K562 (cell line): ENCODE data around the gene RUNX3. TPM values are rescaled to one million over a fixed set of nuclear protein-coding genes. Genes with fewer than 3 reads are reported as not detected.
A peak's percentile ranks its signal among the peaks of the same experiment; 100 is the strongest.

Experiments used
- ATAC-seq: fragments of 200-7000 bp; cut with Tn5 transposase; 3 replicates; pipeline ENCODE4 v1.9.1; 2020; ENCODE audit warnings: moderate library complexity
- BruUV-seq: library from RNA; stranded (reverse); fragments of 400-500 nt; replicated peaks from 2 replicates; lab custom pipeline; 2021; lab: Mats Ljungman, UMichigan
- CTCF ChIA-PET: fragments of 300-600 bp; formaldehyde crosslinking; extraction: SDS; loops from one replicate; lab custom pipeline; 2021; ENCODE audit warnings: low intra/inter-chr PET ratio; lab: Yijun Ruan, JAX
- POLR2A ChIA-PET: fragments of 300-600, 350-650 bp; sonication (Branson Sonifier 250); formaldehyde crosslinking; extraction: SDS; loops from one replicate; lab custom pipeline; 2021; ENCODE audit warnings: antibody characterized with exemption, inconsistent platforms; lab: Yijun Ruan, JAX
- DNase-seq, 4 experiments: peaks; one replicate each; pipeline versions ENCODE4 v3.0.0 to v3.0.0-alpha.2; 2011 to 2018; ENCODE audit warnings: low spot score in 3 of 4, mixed read lengths in 3 of 4; ENCODE audit errors: extremely low read depth in 1 of 4
- FAIRE-seq: peaks from 2 replicates; lab custom pipeline; 2011; peaks lifted over from hg19 to GRCh38; lab: Jason Lieb, UNC
- H2AFZ ChIP-seq: 2 replicates; pipeline ENCODE4 v1.6.0; 2011; ENCODE audit warnings: low read depth, low read length, control low read depth, inconsistent platforms
- H3K27ac ChIP-seq: fragments of 200-600 bp; 3 replicates; pipeline ENCODE4 v1.8.0; 2011; ENCODE audit warnings: low read depth, mild to moderate bottlenecking, control low read depth, inconsistent platforms, low read length, moderate library complexity, mixed read lengths; ENCODE audit errors: extremely low read depth
- H3K27me3 ChIP-seq, 2 experiments: fragments of 300-600 bp in 1 of 2; 2 replicates in 1 of 2; 3 replicates in 1 of 2; pipeline versions ENCODE4 v1.6.0 to v1.8.0; 2011; ENCODE audit warnings: inconsistent platforms in 2 of 2, low read length in 2 of 2, mild to moderate bottlenecking in 1 of 2, mixed read lengths in 1 of 2, moderate library complexity in 1 of 2; ENCODE audit not compliant: control insufficient read depth in 2 of 2, insufficient read depth in 2 of 2
- H3K36me3 ChIP-seq: fragments of 300-600 bp; 3 replicates; pipeline ENCODE4 v1.8.0; 2011; ENCODE audit warnings: mild to moderate bottlenecking, low read length, inconsistent platforms; ENCODE audit not compliant: control insufficient read depth, insufficient read depth
- H3K4me1 ChIP-seq, 2 experiments: fragments of 200-600 bp in 1 of 2; replicated peaks in 1 of 2; 2 replicates in 1 of 2; 3 replicates in 1 of 2; pipeline versions ENCODE4 v1.5.1 to v1.8.0; 2011; ENCODE audit warnings: inconsistent platforms in 2 of 2, low read length in 2 of 2, mild to moderate bottlenecking in 1 of 2, mixed read lengths in 1 of 2, moderate library complexity in 1 of 2; ENCODE audit not compliant: control insufficient read depth in 2 of 2, insufficient read depth in 2 of 2
- H3K4me2 ChIP-seq: 2 replicates; pipeline ENCODE4 v1.6.1; 2011; ENCODE audit warnings: low read length, control low read depth, inconsistent platforms, mixed read lengths; ENCODE audit not compliant: insufficient read depth
- H3K4me3 ChIP-seq: fragments of 200-600 bp; sonication (generic), shearing (Covaris generic); 2 replicates; pipeline ENCODE4 v1.5.1; 2016; ENCODE audit warnings: control low read depth, inconsistent platforms
- H3K79me2 ChIP-seq: fragments of 200-600 bp; 3 replicates; pipeline ENCODE4 v1.8.0; 2011; ENCODE audit warnings: low read length, inconsistent platforms; ENCODE audit not compliant: control insufficient read depth, insufficient read depth
- H3K9ac ChIP-seq, 2 experiments: 2 replicates each; pipeline versions ENCODE4 v1.6.0 to v1.6.1; 2011; ENCODE audit warnings: low read depth in 2 of 2, low read length in 2 of 2, control low read depth in 1 of 2, inconsistent platforms in 1 of 2, mild to moderate bottlenecking in 1 of 2, mixed read lengths in 1 of 2; ENCODE audit not compliant: insufficient read depth in 1 of 2
- H3K9me1 ChIP-seq: one replicate; pipeline ENCODE4 v1.6.0; 2011; ENCODE audit warnings: inconsistent platforms, mild to moderate bottlenecking, low read length, moderate library complexity; ENCODE audit not compliant: control insufficient read depth, insufficient read depth
- H3K9me3 ChIP-seq: replicated peaks from 2 replicates; pipeline ENCODE4 v1.5.1; 2011; ENCODE audit warnings: low read depth, low read length, inconsistent platforms; ENCODE audit not compliant: control insufficient read depth, insufficient read depth
- H4K20me1 ChIP-seq: replicated peaks from 2 replicates; pipeline ENCODE4 v1.6.1; 2011; ENCODE audit warnings: low read length, inconsistent platforms, mixed read lengths; ENCODE audit not compliant: control insufficient read depth, insufficient read depth
- ADNP ChIP-seq: fragments of 200-800 bp; sonication (Bioruptor generic); IDR thresholded peaks from 2 replicates; pipeline ENCODE4 v1.6.1; 2016; ENCODE audit warnings: missing genetic modification characterization, missing compliant biosample characterization
- BCOR ChIP-seq: fragments of 450-650 bp; IDR thresholded peaks from 2 replicates; pipeline ENCODE4 v1.6.1; 2016
- CBX1 ChIP-seq: sonication (generic); IDR thresholded peaks from 2 replicates; pipeline ENCODE4 v1.6.1; 2016; ENCODE audit warnings: antibody characterized with exemption, low read depth, mild to moderate bottlenecking
- JUND ChIP-seq, 2 experiments: IDR thresholded peaks; 2 replicates in 1 of 2; 3 replicates in 1 of 2; pipeline ENCODE4 v1.6.1; 2011; ENCODE audit warnings: borderline replicate concordance in 2 of 2, low read depth in 2 of 2, low read length in 2 of 2, improper control_type of control experiment in 1 of 2, missing biosample characterization in 1 of 2, missing genetic modification characterization in 1 of 2, missing genetic modification reagents in 1 of 2
- NFYB ChIP-seq: IDR thresholded peaks from 2 replicates; pipeline ENCODE4 v1.6.1; 2011; ENCODE audit warnings: mild to moderate bottlenecking, moderate library complexity; ENCODE audit not compliant: insufficient read length; ENCODE audit errors: extremely low read depth
- RBM25 ChIP-seq: fragments of 200-400 bp; formaldehyde crosslinking; IDR thresholded peaks from 2 replicates; pipeline ENCODE4 v1.6.1; 2018; ENCODE audit warnings: low read length, low read depth, moderate library complexity; ENCODE audit not compliant: severe bottlenecking
- RCOR1 ChIP-seq, 2 experiments: IDR thresholded peaks; 2 replicates each; pipeline ENCODE4 v1.6.1; 2012; ENCODE audit warnings: low read depth in 2 of 2, low read length in 2 of 2, borderline replicate concordance in 1 of 2, improper control_type of control experiment in 1 of 2
- ZNF76 ChIP-seq: fragments of 250-450 bp; sonication (Bioruptor Pico); IDR thresholded peaks from 2 replicates; pipeline ENCODE4 v1.4.0; 2020; ENCODE audit warnings: mild to moderate bottlenecking, moderate library complexity, borderline replicate concordance
- WGBS: fragments of 100-300 bp; shearing (Covaris generic); methylation state at CpG from one replicate; pipeline ENCODE4 v1.1.6; 2016; ENCODE audit warnings: low coverage, mixed read lengths; ENCODE audit not compliant: insufficient coverage; ENCODE audit errors: missing lambda C conversion rate; 5-methylcytosine and 5-hydroxymethylcytosine counted together
- in situ Hi-C: fragments of 300-500 bp; cut with MboI; formaldehyde crosslinking; loops from 4 replicates; pipeline ENCODE4 v1.15.0; 2018; ENCODE audit warnings: inconsistent platforms, mixed read lengths
- intact Hi-C: fragments of 100-400 bp; cut with micrococcal nuclease; formaldehyde crosslinking; loops from 2 replicates; pipeline ENCODE4 v1.14.2; 2022
- polyA plus RNA-seq, 8 experiments: library from polyadenylated mRNA; depleted of rRNA in 4 of 8; stranded (reverse) in 5 of 8; unstranded in 3 of 8; fragments of >200 nt; fragmentation: Nextera tagmentation in 2 of 8; fragmentation: Illumina TruSeq in 1 of 8; extraction: Ambion mirVana in 2 of 8; extraction: Trizol in 1 of 8; gene quantifications; 2 replicates each; pipeline versions ENCODE4 v1.2.1 to v1.2.3, GENCODE V29; 2011 to 2014; ENCODE audit warnings: inconsistent platforms in 1 of 8, missing spikeins in 1 of 8
- total RNA-seq, 7 experiments: library from RNA; depleted of rRNA in 6 of 7; stranded (reverse); fragments of >200 nt in 6 of 7; fragmentation: Illumina TruSeq in 2 of 7; extraction: Trizol in 2 of 7; gene quantifications; 2 replicates each; pipeline versions ENCODE4 v1.2.1 to v1.2.3, GENCODE V29; 2011 to 2021; ENCODE audit warnings: low replicate concordance in 1 of 7

RUNX3 gene
- total and polyA plus RNA-seq, 9 of the 15 experiments (the other 6 are each of a cell fraction or from before 2014, with no cell fraction given) = 0.01 to 0.64 (median 0.09) TPM

DNA sequence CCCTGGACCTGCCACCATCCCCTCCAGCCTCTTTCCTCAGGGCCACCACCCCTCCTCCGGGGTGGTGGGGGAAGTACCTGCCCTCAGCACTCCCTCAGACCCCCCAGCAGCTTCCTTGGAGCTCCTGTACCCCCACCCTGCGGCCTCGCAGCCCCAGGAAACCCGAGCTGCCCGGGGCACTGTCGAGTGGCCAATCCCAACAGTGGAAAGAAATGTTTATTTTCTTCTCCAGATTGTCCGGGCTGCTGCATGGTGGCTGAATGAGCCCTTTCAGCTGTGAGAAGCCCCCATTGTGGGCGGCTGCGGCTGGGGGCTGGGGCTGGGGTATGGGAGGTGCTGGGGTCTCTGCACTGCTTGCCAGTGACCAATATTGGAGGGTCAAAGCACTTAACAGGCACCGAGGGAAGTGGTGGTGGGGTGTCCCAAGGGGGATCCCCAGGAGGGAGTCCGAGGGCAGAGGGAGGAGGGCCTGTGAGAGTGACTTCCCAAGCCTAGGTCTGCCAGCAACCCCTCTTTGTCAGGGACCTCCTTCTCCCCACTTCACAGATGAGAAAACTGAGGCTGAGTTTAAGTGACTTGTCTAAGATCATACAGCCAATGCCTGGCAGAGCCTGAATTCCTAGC is 25.2 kb downstream of the RUNX3 start:
- TF ChIP-seq RBM25 = peak; percentile 58
- no peak for TF ChIP-seq JUND (IDR thresholded peaks at IDR 0.05; ENCODE audit: borderline replicate concordance, low read depth, low read length)
- no peak for TF ChIP-seq JUND (tag; IDR thresholded peaks at IDR 0.05; ENCODE audit: borderline replicate concordance, low read depth, low read length)
- TF ChIP-seq ZNF76 = no peak
- no peak for TF ChIP-seq NFYB
- TF ChIP-seq RCOR1 (IDR thresholded peaks at IDR 0.05; ENCODE audit: borderline replicate concordance in 1 of 2, low read depth in 2 of 2, low read length in 2 of 2) = 0 out of 4 replicates have a peak, but pooled peaks of 1 of the 2 experiments have one; percentile 8
- 0 out of 2 replicates have a peak, but pooled peaks have one; percentile 51 for TF ChIP-seq BCOR
- peak; percentile 39; the same call in 1 of the 2 replicates for TF ChIP-seq ADNP
- TF ChIP-seq CBX1 = 0 out of 2 replicates have a peak, but pooled peaks have one; percentile 44
- H3K27ac ChIP-seq = no peak overlapping the region
- peaks cover 32 to 59% of the 10 kb centered on the region in 2 experiments; a peak in 4 of 5 replicates for H3K27me3 ChIP-seq
- ATAC-seq (no peak), DNase-seq (no peak), FAIRE-seq (no peak)
- H3K36me3 ChIP-seq = no peaks in the 10 kb centered on the region
- POLR2A ChIA-PET = interaction anchor here (0.6 to 1.1 kb wide), 2 partner anchors 19 to 377 kb away, joined by 3 read pairs; no protein-coding TSS in a partner anchor
- 0 out of 2 replicates have a peak, but pooled peaks cover 8% of the 10 kb centered on the region for H4K20me1 ChIP-seq
- H3K9ac ChIP-seq = no peak overlapping the region
- in situ Hi-C loops (loop anchor here (5.0 kb wide), 1 partner anchor 53 kb away; no protein-coding TSS in a partner anchor), intact Hi-C loops (no loop called here)
- H3K9me1 ChIP-seq = no peaks in the 10 kb centered on the region
- CTCF ChIA-PET = no interaction called here
- peaks cover 0 to 29% of the 10 kb centered on the region in 2 experiments; a peak in 4 of 5 replicates for H3K4me1 ChIP-seq
- no peaks in the 10 kb centered on the region for H3K79me2 ChIP-seq
- H3K4me3 ChIP-seq = no peak overlapping the region
- H3K9me3 ChIP-seq = no peaks in the 10 kb centered on the region; the same call in 1 of the 2 replicates
- WGBS = under 1% methylated on average over 11 of the region's 11 CpGs
- no peak overlapping the region for H3K4me2 ChIP-seq
- H2AFZ ChIP-seq = no peak overlapping the region
- no TSS peak for BruUV-seq
